Esophagus muscularis mucosa (tissue), 4 donors: ENCODE data around the gene CCNL1. TPM values are rescaled to one million over a fixed set of nuclear protein-coding genes. Genes with fewer than 3 reads are reported as not detected.

Experiments used
- DNase-seq: peaks from one replicate; pipeline ENCODE4 v3.0.0-alpha.2; 2017; ENCODE audit errors: extremely low spot score
- H3K27ac ChIP-seq, 4 donors: fragments of 200-600 bp; sonication (generic); replicated peaks in 1 of 4; 1 replicate in 3 of 4; 2 replicates in 1 of 4; pipeline ENCODE4 v1.5.1; 2016 to 2019; ENCODE audit warnings: mild to moderate bottlenecking in 1 of 4
- H3K27me3 ChIP-seq, 4 donors: fragments of 200-600 bp; sonication (generic); one replicate each; pipeline versions ENCODE4 v1.5.1 to v1.6.0; 2016 to 2019
- H3K36me3 ChIP-seq, 4 donors: fragments of 200-600 bp; sonication (generic); one replicate each; pipeline ENCODE4 v1.5.1; 2016 to 2019
- H3K4me1 ChIP-seq, 4 donors: fragments of 200-600 bp; sonication (generic); one replicate each; pipeline ENCODE4 v1.5.1; 2016 to 2019
- H3K4me3 ChIP-seq, 4 donors: fragments of 200-600 bp; sonication (generic); 1 replicate in 2 of 4; 2 replicates in 2 of 4; pipeline ENCODE4 v1.5.1; 2016 to 2019; ENCODE audit warnings: mild to moderate bottlenecking in 4 of 4, moderate library complexity in 1 of 4
- H3K9me3 ChIP-seq, 4 donors: fragments of 200-600 bp; sonication (generic); 1 replicate in 3 of 4; 2 replicates in 1 of 4; pipeline ENCODE4 v1.5.1; 2016 to 2019
- EP300 ChIP-seq: sonication (generic); formaldehyde crosslinking; IDR thresholded peaks from one replicate; pipeline ENCODE4 v1.6.1; 2017; ENCODE audit warnings: antibody characterized with exemption
- POLR2A ChIP-seq: fragments of 450-650 bp; IDR thresholded peaks from one replicate; pipeline ENCODE4 v1.6.1; 2017; ENCODE audit warnings: antibody characterized with exemption, moderate library complexity, mild to moderate bottlenecking, low read depth
- POLR2AphosphoS5 ChIP-seq, 2 donors: sonication (generic); formaldehyde crosslinking; IDR thresholded peaks; one replicate each; pipeline ENCODE4 v1.6.1; 2017; ENCODE audit warnings: antibody characterized with exemption in 2 of 2
- WGBS: methylation state at CpG from one replicate; pipeline ENCODE4 v1.1.5; 2018; 5-methylcytosine and 5-hydroxymethylcytosine counted together
- intact Hi-C: fragments of 100-400 bp; cut with DNase I; formaldehyde crosslinking; loops from one replicate; pipeline ENCODE4 v1.15.1; 2023
- total RNA-seq, 4 donors: library from RNA; depleted of rRNA; stranded (reverse); fragments of >200 nt; gene quantifications; one replicate each; pipeline versions ENCODE4 v1.1.0 to v1.2.1, GENCODE V29; 2016
- TF ChIP-seq, protein P1 (sequence below), 3 experiments: fragments of 200-600 bp in 2 of 3; fragments of 450-650 bp in 1 of 3; sonication (generic) in 2 of 3; IDR thresholded peaks; one replicate each; pipeline ENCODE4 v1.5.1; 2017 to 2019; ENCODE audit warnings: antibody characterized with exemption in 3 of 3, mild to moderate bottlenecking in 2 of 3, moderate library complexity in 1 of 3

The CCNL1 gene
- total RNA-seq, 4 donors from 2014 or later = 45.3 to 180 (median 77.3) TPM

DNA sequence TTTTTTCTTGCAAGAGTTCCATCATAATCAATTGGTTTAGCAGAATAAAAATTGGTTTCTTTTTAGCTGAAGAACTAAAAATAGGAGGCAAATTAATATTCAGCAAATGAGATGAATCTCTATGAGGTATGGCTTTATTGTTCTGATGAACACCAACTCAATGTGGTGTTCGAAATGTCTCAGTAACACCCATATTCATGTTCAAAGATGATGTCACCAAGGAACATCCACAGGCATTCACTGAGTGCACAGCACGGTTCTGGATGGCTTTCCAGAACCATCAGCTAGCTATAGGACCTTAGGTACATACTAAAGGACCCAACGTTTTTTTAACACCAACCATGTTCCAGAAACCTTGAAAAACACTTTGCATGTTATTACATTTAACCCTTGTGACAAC, 42.7 kb downstream of the CCNL1 start:
- Histone ChIP-seq H3K27me3 (no peaks in the 10 kb centered on the region), H3K27ac (no peak overlapping the region), H3K4me3 (no peak overlapping the region), H3K9me3 (no peaks in the 10 kb centered on the region), H3K36me3 (no peaks in the 10 kb centered on the region), H3K4me1 (peaks cover 0 to 14% (median under 1%) of the 10 kb centered on the region in 4 donors)
- TF ChIP-seq POLR2AphosphoS5 (IDR thresholded peaks at IDR 0.05) (no peak), POLR2A (no peak), EP300 (no peak)
- TF ChIP-seq, protein P1, sequence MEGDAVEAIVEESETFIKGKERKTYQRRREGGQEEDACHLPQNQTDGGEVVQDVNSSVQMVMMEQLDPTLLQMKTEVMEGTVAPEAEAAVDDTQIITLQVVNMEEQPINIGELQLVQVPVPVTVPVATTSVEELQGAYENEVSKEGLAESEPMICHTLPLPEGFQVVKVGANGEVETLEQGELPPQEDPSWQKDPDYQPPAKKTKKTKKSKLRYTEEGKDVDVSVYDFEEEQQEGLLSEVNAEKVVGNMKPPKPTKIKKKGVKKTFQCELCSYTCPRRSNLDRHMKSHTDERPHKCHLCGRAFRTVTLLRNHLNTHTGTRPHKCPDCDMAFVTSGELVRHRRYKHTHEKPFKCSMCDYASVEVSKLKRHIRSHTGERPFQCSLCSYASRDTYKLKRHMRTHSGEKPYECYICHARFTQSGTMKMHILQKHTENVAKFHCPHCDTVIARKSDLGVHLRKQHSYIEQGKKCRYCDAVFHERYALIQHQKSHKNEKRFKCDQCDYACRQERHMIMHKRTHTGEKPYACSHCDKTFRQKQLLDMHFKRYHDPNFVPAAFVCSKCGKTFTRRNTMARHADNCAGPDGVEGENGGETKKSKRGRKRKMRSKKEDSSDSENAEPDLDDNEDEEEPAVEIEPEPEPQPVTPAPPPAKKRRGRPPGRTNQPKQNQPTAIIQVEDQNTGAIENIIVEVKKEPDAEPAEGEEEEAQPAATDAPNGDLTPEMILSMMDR (IDR thresholded peaks at IDR 0.05) = no peak
- 77% methylated on average over 3 of the region's 3 CpGs for WGBS
- intact Hi-C loops = no loop called here
- DNase-seq = no peak

DNA sequence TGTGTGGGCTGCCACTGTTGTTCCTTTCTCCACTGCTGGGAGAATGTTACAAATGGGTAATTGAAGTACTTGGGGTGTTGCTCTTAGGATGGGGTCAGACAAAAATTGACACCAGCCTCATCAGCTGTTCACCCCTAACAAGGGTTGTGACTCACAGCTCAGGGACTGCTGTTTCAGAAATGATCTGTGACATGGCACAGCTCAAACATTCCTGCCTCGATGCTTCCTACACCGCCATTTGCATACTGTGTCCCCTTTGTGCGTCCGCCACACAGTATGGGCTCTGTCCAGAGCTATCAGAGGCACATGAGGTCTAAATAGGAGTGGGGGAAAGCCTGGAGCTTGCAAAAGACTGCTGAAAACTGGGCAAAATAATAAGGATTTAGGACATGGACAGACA, 43.9 kb downstream of the CCNL1 start:
- no peak overlapping the region for H3K4me3 ChIP-seq
- H3K27me3 ChIP-seq = no peaks in the 10 kb centered on the region
- H3K36me3 ChIP-seq = no peaks in the 10 kb centered on the region
- no peak for TF ChIP-seq POLR2AphosphoS5 (IDR thresholded peaks at IDR 0.05)
- TF ChIP-seq, protein P1 (IDR thresholded peaks at IDR 0.05) = no peak
- no peak for TF ChIP-seq EP300
- no peak for TF ChIP-seq POLR2A
- 77% methylated on average over 4 of the region's 4 CpGs for WGBS
- no peaks in the 10 kb centered on the region for H3K9me3 ChIP-seq
- DNase-seq = no peak
- no peak overlapping the region for H3K27ac ChIP-seq
- intact Hi-C loops = no loop called here
- peaks cover under 1 to 14% (median 2%) of the 10 kb centered on the region in 4 donors for H3K4me1 ChIP-seq

DNA sequence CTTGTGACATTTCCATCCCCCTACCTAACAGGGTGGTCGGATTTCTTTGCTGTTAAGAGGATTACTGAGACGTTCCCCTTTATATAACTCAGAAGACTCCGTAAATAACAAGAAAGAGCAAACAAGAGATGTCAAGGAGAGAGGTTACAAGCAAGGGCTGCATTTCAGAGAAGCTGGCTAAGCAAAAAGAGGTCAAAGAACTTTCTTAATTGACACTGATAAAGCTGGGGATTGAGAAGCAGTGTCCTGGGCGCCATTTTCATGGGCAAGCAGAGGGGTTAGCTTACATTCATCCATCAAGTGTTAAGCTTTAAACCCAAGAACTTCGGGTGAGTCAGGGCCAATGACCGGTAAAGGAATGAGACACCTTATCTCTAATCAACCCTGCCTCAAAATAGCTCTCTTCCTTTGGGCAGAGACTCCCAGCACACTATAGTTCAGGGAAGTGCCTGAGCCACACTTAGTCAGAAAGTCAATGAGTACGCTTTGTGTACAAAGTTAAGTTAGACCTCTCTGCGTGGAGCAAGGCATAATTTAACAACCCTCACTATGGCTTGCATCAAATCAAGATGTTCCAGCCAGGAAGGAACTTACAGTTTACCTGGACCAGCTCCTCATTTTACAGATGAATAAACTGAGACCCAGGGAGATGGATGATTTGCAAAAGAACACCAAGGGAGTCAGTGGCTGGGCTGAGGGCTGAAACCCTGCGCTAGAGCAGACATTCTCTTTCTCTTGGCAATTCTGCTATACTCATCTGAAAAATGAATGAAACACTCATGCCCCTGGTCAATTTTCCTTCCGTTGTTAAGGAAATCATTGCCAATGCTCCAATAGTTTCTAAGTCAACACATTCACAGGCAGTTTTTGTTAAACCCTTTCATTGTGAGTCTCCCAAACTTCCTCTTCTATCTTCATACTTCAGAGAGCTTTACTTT, 44.6 kb downstream of the CCNL1 start:
- DNase-seq = no peak
- Histone ChIP-seq H3K27me3 (no peaks in the 10 kb centered on the region), H3K27ac (no peak overlapping the region), H3K36me3 (no peaks in the 10 kb centered on the region), H3K9me3 (no peaks in the 10 kb centered on the region), H3K4me3 (no peak overlapping the region), H3K4me1 (peaks cover 8 to 19% (median 9%) of the 10 kb centered on the region in 4 donors)
- WGBS = 75% methylated on average over 10 of the region's 10 CpGs
- no peak for TF ChIP-seq EP300
- intact Hi-C loops = no loop called here

DNA sequence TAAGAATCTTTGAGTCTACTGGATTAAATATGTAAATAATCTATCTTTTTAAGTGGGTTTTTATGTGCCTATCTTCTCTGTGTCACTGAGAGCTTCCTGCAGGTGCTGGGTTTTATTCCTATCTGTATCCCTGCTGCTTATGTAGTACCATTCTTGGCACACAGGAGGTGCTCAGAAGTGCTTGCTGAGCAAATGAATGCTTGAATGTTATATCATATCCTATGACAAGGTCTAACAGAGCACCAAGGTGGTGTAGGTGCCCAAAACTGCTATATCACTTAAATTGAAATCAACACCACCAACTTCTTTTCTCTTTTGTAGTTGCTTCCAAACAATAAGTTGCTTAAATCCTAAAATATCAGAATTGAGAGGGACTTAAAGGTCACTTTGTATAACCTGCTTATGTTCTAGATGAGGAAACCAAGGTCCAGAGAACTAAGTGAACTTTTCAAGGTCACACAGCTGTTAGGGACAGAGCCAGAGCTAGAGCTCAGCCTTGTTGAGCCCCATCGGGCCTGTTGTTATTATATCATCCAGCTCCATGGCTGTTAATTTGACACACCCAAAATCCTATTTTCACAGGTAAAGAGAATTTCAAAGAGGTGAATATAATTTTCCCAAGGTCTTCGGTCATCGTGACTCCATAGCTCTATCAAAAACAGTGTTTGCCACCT, 46.0 kb downstream of the CCNL1 start:
- 96% methylated on average over 3 of the region's 3 CpGs for WGBS
- H3K4me1 ChIP-seq = peaks cover 9 to 19% (median 10%) of the 10 kb centered on the region in 4 donors
- no peaks in the 10 kb centered on the region for H3K36me3 ChIP-seq
- no peak overlapping the region for H3K4me3 ChIP-seq
- intact Hi-C loops = no loop called here
- no peaks in the 10 kb centered on the region for H3K9me3 ChIP-seq
- DNase-seq = no peak
- no peak overlapping the region for H3K27ac ChIP-seq
- TF ChIP-seq EP300 (no peak), POLR2A (no peak), POLR2AphosphoS5 (IDR thresholded peaks at IDR 0.05) (no peak)
- TF ChIP-seq, protein P1 (IDR thresholded peaks at IDR 0.05) = no peak
- H3K27me3 ChIP-seq = no peaks in the 10 kb centered on the region

DNA sequence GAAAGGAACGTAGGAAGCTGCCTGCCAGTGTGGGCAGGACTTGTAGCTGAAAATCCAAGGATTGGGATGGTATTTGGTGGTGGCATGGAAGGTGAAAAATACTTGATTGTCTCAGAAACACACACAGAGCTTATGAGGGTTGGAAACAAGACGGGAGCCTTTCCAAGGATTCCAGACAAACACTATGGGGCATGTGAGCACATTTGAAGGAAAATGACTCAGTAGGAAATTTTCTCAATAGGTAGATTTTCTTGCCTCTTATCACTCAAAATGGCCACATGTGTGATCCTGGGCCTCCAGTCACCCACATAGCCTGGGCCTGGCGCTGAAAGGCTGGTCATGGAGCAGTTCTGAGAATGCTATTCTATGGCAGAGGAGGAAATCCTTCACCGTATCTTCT, 47.4 kb downstream of the CCNL1 start:
- no peak overlapping the region for H3K4me3 ChIP-seq
- H3K27me3 ChIP-seq = no peaks in the 10 kb centered on the region
- H3K36me3 ChIP-seq = no peaks in the 10 kb centered on the region
- H3K4me1 ChIP-seq = peaks cover 14 to 19% (median 16%) of the 10 kb centered on the region in 4 donors
- intact Hi-C loops = no loop called here
- WGBS = 82% methylated on average over 4 of the region's 4 CpGs
- no peak for DNase-seq
- H3K27ac ChIP-seq = no peak overlapping the region
- no peaks in the 10 kb centered on the region for H3K9me3 ChIP-seq
- TF ChIP-seq EP300 (no peak), POLR2A (no peak)
- TF ChIP-seq, protein P1 (IDR thresholded peaks at IDR 0.05) = no peak
